CD14-positive monocyte (primary cell): Measurements from ENCODE around the gene NTM. TPM values are rescaled to one million over a fixed set of nuclear protein-coding genes. Genes with fewer than 3 reads are reported as not detected.

ENCODE experiments used
- DNase-seq, 3 donors: peaks; one replicate each; pipeline ENCODE4 v3.0.0-alpha.2; 2011 to 2022
- H2AFZ ChIP-seq: 2 replicates; pipeline ENCODE4 v1.6.0; 2012; ENCODE audit warnings: mild to moderate bottlenecking, low read depth, low read length, inconsistent platforms; ENCODE audit not compliant: insufficient read depth, poor library complexity, severe bottlenecking
- H3K27ac ChIP-seq, 2 donors: 1 replicate in 1 of 2; 2 replicates in 1 of 2; pipeline ENCODE4 v1.5.1; 2012 to 2013; ENCODE audit warnings: low read length in 2 of 2, control low read depth in 1 of 2, inconsistent platforms in 1 of 2, low read depth in 1 of 2, mild to moderate bottlenecking in 1 of 2
- H3K27me3 ChIP-seq, 2 donors: one replicate each; pipeline versions ENCODE4 v1.6.0 to v1.6.1; 2011 to 2013; ENCODE audit warnings: low read length in 2 of 2; ENCODE audit not compliant: control insufficient read depth in 2 of 2, insufficient read depth in 2 of 2
- H3K36me3 ChIP-seq, 2 donors: replicated peaks in 1 of 2; 1 replicate in 1 of 2; 2 replicates in 1 of 2; pipeline versions ENCODE4 v1.5.1 to v1.6.1; 2012 to 2013; ENCODE audit warnings: low read length in 2 of 2, control low read depth in 1 of 2, inconsistent platforms in 1 of 2, mild to moderate bottlenecking in 1 of 2; ENCODE audit not compliant: insufficient read depth in 2 of 2, control insufficient read depth in 1 of 2
- H3K4me1 ChIP-seq, 2 donors: 1 replicate in 1 of 2; 2 replicates in 1 of 2; pipeline versions ENCODE4 v1.5.1 to v1.6.1; 2012 to 2013; ENCODE audit warnings: low read length in 2 of 2, control low read depth in 1 of 2, inconsistent platforms in 1 of 2, mild to moderate bottlenecking in 1 of 2, moderate library complexity in 1 of 2; ENCODE audit not compliant: insufficient read depth in 2 of 2, control insufficient read depth in 1 of 2
- H3K4me2 ChIP-seq: replicated peaks from 2 replicates; pipeline ENCODE3; 2012; ENCODE audit warnings: low read length, moderate library complexity, mild to moderate bottlenecking; ENCODE audit not compliant: poor library complexity, severe bottlenecking; ENCODE audit errors: extremely low read depth
- H3K4me3 ChIP-seq, 3 experiments: fragments of 200-600 bp in 1 of 3; sonication (generic) in 1 of 3; replicated peaks in 1 of 3; 1 replicate in 2 of 3; 2 replicates in 1 of 3; pipeline ENCODE4 v1.5.1; 2011 to 2013; ENCODE audit warnings: low read length in 3 of 3, mild to moderate bottlenecking in 3 of 3, control low read depth in 2 of 3, low read depth in 2 of 3, inconsistent platforms in 1 of 3, moderate library complexity in 1 of 3
- H3K79me2 ChIP-seq: 2 replicates; pipeline ENCODE4 v1.6.0; 2012; ENCODE audit warnings: mild to moderate bottlenecking, control low read depth, inconsistent platforms, low read length, moderate library complexity; ENCODE audit not compliant: insufficient read depth
- H3K9ac ChIP-seq: 2 replicates; pipeline ENCODE4 v1.6.0; 2017; ENCODE audit warnings: low read length, mild to moderate bottlenecking; ENCODE audit not compliant: insufficient read depth, poor library complexity, severe bottlenecking
- H3K9me3 ChIP-seq, 2 donors: replicated peaks in 1 of 2; 1 replicate in 1 of 2; 2 replicates in 1 of 2; pipeline versions ENCODE4 v1.5.1 to v1.6.1; 2012 to 2013; ENCODE audit warnings: low read length in 2 of 2, control low read depth in 1 of 2; ENCODE audit not compliant: control insufficient read depth in 1 of 2, insufficient read depth in 1 of 2
- H4K20me1 ChIP-seq: 2 replicates; pipeline ENCODE4 v1.6.0; 2012; ENCODE audit warnings: mild to moderate bottlenecking, low read length, control low read depth, moderate library complexity; ENCODE audit not compliant: insufficient read depth
- H3K27ac Mint-ChIP-seq, 7 donors: one replicate each; pipeline ENCODE4 v1.8.0; 2020; ENCODE audit warnings: mild to moderate bottlenecking in 7 of 7, mixed read lengths in 7 of 7, moderate library complexity in 6 of 7, inconsistent platforms in 2 of 7
- H3K27me3 Mint-ChIP-seq, 3 donors: one replicate each; pipeline ENCODE4 v1.8.0; 2021 to 2022; ENCODE audit warnings: low read depth in 3 of 3, mild to moderate bottlenecking in 3 of 3, mixed read lengths in 3 of 3, moderate library complexity in 3 of 3, inconsistent platforms in 1 of 3
- H3K36me3 Mint-ChIP-seq, 2 donors: one replicate each; pipeline ENCODE4 v1.8.0; 2020; ENCODE audit warnings: mixed read lengths in 2 of 2, inconsistent platforms in 1 of 2, mild to moderate bottlenecking in 1 of 2
- H3K4me1 Mint-ChIP-seq: one replicate; pipeline ENCODE4 v1.8.0; 2020; ENCODE audit warnings: mild to moderate bottlenecking, mixed read lengths
- H3K4me3 Mint-ChIP-seq, 2 donors: one replicate each; pipeline ENCODE4 v1.8.0; 2020; ENCODE audit warnings: mild to moderate bottlenecking in 2 of 2, mixed read lengths in 2 of 2, moderate library complexity in 1 of 2
- H3K9me3 Mint-ChIP-seq, 7 donors: one replicate each; pipeline ENCODE4 v1.8.0; 2020 to 2022; ENCODE audit warnings: mixed read lengths in 7 of 7, mild to moderate bottlenecking in 6 of 7, moderate library complexity in 6 of 7, inconsistent platforms in 2 of 7
- CTCF ChIP-seq: fragments of 200-600 bp; IDR thresholded peaks from one replicate; pipeline ENCODE4 v1.8.0; 2022; ENCODE audit warnings: antibody characterized with exemption, mild to moderate bottlenecking
- WGBS: methylation state at CpG from one replicate; pipeline ENCODE4 v1.1.5; 2013; ENCODE audit warnings: missing lambda C conversion rate; ENCODE audit not compliant: insufficient coverage; 5-methylcytosine and 5-hydroxymethylcytosine counted together
- intact Hi-C, 2 donors: fragments of 100-400 bp; cut with micrococcal nuclease; formaldehyde crosslinking; loops; one replicate each; pipeline versions ENCODE4 v1.15.0 to v1.15.1; 2023
- polyA plus RNA-seq, 3 donors: library from polyadenylated mRNA; depleted of rRNA in 1 of 3; unstranded in 2 of 3; stranded (reverse) in 1 of 3; fragments of 300-500 nt in 2 of 3; fragments of >200 nt in 1 of 3; fragmentation: Illumina TruSeq in 2 of 3; gene quantifications; 1 replicate in 2 of 3; 2 replicates in 1 of 3; pipeline ENCODE4 v1.2.3, GENCODE V29; 2012 to 2021

The NTM gene
- polyA plus RNA-seq, 3 donors: not detected

- Histone ChIP-seq H3K4me3 (no peak overlapping the region), H3K4me2 (no peak overlapping the region), H3K9ac (no peak overlapping the region), H4K20me1 (no peaks in the 10 kb centered on the region), H3K36me3 (no peaks in the 10 kb centered on the region), H3K27ac (no peak overlapping the region), H3K9me3 (no peaks in the 10 kb centered on the region), H3K79me2 (no peaks in the 10 kb centered on the region), H3K4me1 (no peaks in the 10 kb centered on the region), H3K27me3 (no peaks in the 10 kb centered on the region), H2AFZ (no peak overlapping the region)
- 93% methylated on average over 11 of the region's 12 CpGs for WGBS
- Mint-ChIP-seq H3K4me3 (no peak overlapping the region), H3K27ac (no peak overlapping the region), H3K4me1 (no peaks in the 10 kb centered on the region), H3K9me3 (peaks cover 0 to 3% (median 0%) of the 10 kb centered on the region in 7 donors), H3K36me3 (no peaks in the 10 kb centered on the region), H3K27me3 (peaks cover 2 to 13% (median 9%) of the 10 kb centered on the region in 3 donors)
- no peak for DNase-seq
- intact Hi-C loops: no loop called here
- TF ChIP-seq CTCF: no peak
These were observed 772.1 kb downstream of the NTM start for GRCh38 chr11:132142554-132142953.

GRCh38 chr11:132147464-132147863, 777.0 kb downstream of the NTM start:
- Mint-ChIP-seq H3K9me3 (peaks cover 0 to 3% (median 0%) of the 10 kb centered on the region in 7 donors), H3K4me1 (no peaks in the 10 kb centered on the region), H3K27me3 (peaks cover 2 to 7% (median 3%) of the 10 kb centered on the region in 3 donors), H3K4me3 (no peak overlapping the region), H3K36me3 (no peaks in the 10 kb centered on the region), H3K27ac (peak overlapping the region in 1 of 7 donors; percentile 32)
- no peak overlapping the region for H3K4me2 ChIP-seq
- no peak overlapping the region for H3K4me3 ChIP-seq
- H3K79me2 ChIP-seq: no peaks in the 10 kb centered on the region
- H3K4me1 ChIP-seq: no peaks in the 10 kb centered on the region
- TF ChIP-seq CTCF: no peak
- no peaks in the 10 kb centered on the region for H3K36me3 ChIP-seq
- DNase-seq: no peak
- no peaks in the 10 kb centered on the region for H3K27me3 ChIP-seq
- H3K9me3 ChIP-seq: no peaks in the 10 kb centered on the region
- no peak overlapping the region for H3K9ac ChIP-seq
- no peaks in the 10 kb centered on the region for H4K20me1 ChIP-seq
- H3K27ac ChIP-seq: no peak overlapping the region
- 88% methylated on average over 3 of the region's 7 CpGs for WGBS
- no peak overlapping the region for H2AFZ ChIP-seq
- intact Hi-C loops: no loop called here
